Activated CD4-positive, CD25-positive, alpha-beta regulatory T cell treated with anti-CD3 and anti-CD28 coated beads, Interleukin-2, amount 50 U/mL, for 72 hours (primary cell): ENCODE results near the gene PHLDA2.

ENCODE experiments used
- DNase-seq: peaks from one replicate; pipeline ENCODE4 v3.0.0; 2021

PHLDA2 gene

GRCh38 chr11:2927851-2928604 lies 1.2 kb downstream of the PHLDA2 start:
- no peak for DNase-seq

GRCh38 chr11:2927121-2927800 lies 2.0 kb downstream of the PHLDA2 start:
- DNase-seq: no peak

GRCh38 chr11:2926611-2927051 lies 2.6 kb downstream of the PHLDA2 start:
- DNase-seq: no peak

GRCh38 chr11:2924821-2925675 lies 4.2 kb downstream of the PHLDA2 start:
- no peak for DNase-seq

GRCh38 chr11:2924381-2924780 lies 4.8 kb downstream of the PHLDA2 start:
- no peak for DNase-seq

GRCh38 chr11:2923446-2924375 lies 5.5 kb downstream of the PHLDA2 start:
- no peak for DNase-seq

GRCh38 chr11:2922655-2923054 lies 6.6 kb downstream of the PHLDA2 start:
- DNase-seq: no peak

GRCh38 chr11:2921742-2922493 lies 7.3 kb downstream of the PHLDA2 start:
- DNase-seq: no peak

GRCh38 chr11:2921261-2921660 lies 8.0 kb downstream of the PHLDA2 start:
- DNase-seq: no peak

GRCh38 chr11:2920343-2920742 lies 8.9 kb downstream of the PHLDA2 start:
- DNase-seq: no peak

GRCh38 chr11:2919837-2920236 lies 9.4 kb downstream of the PHLDA2 start:
- no peak for DNase-seq

- DNase-seq: no peak
Measured at GRCh38 chr11:2919188-2919587, 10.0 kb downstream of the PHLDA2 start.

- DNase-seq: no peak
Measured at GRCh38 chr11:2917842-2918490, 11.3 kb downstream of the PHLDA2 start.

GRCh38 chr11:2916892-2917645 lies 12.2 kb downstream of the PHLDA2 start:
- DNase-seq: no peak

GRCh38 chr11:2916114-2916891 lies 12.9 kb downstream of the PHLDA2 start:
- DNase-seq: no peak

GRCh38 chr11:2915473-2915872 lies 13.7 kb downstream of the PHLDA2 start:
- DNase-seq: no peak

GRCh38 chr11:2914455-2915195 lies 14.6 kb downstream of the PHLDA2 start:
- DNase-seq: no peak

GRCh38 chr11:2913776-2914175 lies 15.4 kb downstream of the PHLDA2 start:
- DNase-seq: no peak

GRCh38 chr11:2913019-2913431 lies 16.2 kb downstream of the PHLDA2 start:
- DNase-seq: no peak
